NOMO-1 treated with dmso at 0.1 percent for 144 hours (cell line): ENCODE data around the gene PTPA.
"Not testable (repeated sequence)": the region's sequence is repeated elsewhere in the genome, so short reads cannot be mapped to it uniquely, and the experiment has no call there.

ENCODE experiments used
- DNase-seq: peaks from one replicate; lab custom pipeline; 2025; ENCODE audit not compliant: unreplicated experiment; lab: John Stamatoyannopoulos, UW

The PTPA gene

DNA sequence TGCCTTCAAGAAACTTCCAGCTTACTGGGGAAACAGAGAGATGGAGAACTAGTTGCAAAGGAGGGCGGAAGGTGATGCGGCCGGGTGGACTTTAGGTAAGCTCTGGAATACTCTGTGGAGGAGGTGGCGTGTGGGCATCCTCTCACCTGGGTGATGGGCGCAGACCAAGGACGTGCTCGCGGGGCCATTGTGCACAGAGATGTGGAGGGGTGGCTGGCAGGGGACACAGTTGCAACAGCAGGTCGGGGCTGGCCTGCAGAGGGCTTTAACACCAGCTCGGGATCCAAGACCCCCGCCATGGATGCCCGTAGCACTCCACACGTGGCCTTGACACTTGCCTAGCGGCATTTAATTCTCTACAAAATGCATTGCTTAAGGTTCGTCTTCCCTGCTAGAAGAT is 40.3 kb downstream of the PTPA start:
- no peak for DNase-seq

DNA sequence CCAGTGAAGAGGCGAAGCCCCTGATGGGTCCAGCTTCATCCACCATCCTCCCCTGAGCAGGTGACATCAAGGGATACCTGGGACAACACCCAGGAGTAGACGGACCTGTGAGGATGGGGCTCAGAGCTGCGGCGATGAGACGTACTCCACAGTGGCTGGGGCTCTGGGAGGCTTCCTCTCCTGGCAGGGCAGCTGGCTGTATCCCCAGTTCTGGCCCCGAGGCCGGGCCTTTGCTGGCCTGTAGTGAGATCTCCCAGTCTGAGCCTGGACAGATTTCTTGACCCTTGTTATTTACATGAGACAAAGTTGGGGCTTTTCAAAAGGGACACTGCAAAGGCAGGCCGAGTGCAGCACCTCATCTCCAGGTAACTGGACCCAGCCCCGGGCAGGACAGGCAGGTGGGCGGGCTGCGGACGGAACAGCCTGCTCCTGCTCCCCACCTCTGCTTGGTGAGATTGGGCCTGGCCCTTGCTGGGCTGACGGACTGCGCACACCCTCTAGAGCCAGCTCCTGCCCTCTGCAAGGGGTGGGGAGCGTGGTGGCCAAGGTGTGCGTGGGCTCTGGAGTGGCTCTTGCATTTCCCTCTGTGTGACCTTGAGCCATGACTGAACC is 43.8 kb downstream of the PTPA start:
- no peak for DNase-seq

DNA sequence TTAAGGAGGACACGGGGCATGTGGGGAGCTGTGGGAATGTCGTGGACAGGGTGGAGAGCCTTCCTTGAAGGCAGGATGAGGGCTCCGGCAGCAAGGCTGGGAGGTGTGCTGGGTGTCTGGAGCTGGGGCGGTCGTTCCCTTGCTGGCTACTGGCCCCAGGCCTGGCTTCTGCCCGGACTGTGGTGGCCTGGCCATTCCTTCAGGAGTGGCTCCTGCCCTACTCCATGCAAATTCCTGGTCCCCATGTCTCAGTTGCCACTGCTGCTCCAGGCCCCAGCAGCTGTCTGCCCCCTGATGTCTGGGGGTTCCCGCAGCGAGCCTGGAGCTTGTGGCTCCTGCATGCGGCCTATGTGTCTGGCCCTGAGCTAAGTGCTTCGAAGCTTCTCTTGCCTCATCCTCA is 44.9 kb downstream of the PTPA start:
- no peak for DNase-seq

DNA sequence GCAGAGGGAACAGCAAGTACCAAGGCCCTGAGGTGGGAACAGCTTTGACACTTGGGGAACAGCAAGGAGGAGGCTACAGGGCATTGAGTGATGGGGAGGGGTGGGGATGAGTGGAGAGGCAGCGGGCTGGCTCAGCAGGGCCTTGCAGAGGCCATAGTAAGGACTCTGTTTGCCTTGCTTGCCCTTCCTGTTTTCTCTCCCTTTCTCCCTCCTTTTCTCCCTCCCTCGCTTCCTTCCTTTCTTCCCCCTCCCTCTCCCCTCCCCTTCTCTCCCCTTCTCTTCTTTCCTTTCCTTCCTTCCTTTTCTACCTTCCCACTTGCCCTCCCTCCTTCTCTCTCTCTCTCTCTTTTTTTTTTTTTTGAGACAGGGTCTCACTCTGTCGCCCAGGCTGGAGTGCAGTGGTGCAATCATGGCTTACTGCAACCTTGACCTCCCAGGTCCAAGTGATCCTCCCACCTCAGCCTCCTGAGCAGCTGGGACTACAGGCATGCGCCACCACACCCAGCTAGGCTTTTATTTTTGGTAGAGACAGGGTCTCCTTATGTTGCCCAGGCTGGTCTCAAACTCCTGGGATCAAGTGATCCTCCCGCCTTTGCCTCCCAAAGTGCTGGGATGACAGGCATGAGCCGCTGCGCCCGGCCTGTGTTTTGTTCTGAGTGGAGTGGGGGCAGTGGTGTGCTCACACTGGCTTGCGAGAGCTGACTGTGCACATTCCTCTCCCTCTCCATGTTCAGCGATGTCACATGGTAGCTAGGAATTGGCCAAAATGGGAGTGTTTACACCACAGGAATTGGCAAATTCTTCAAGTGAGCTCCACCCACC is 49.7 kb downstream of the PTPA start:
- no peak for DNase-seq

DNA sequence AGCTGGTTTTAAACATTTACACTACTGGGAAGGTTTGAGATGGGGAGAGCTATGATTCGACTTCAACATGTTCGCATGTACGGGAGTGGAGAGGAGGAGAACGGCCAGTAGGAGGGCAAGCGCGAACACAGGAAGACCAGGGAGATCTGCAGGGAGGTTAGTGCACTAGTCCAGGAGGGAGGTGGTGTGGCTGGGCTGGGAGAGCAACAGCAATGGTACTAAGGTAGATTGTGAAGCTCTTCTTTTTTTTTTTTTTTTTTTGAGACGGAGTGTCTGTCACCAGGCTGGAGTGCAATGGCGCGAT is 50.3 kb downstream of the PTPA start:
- DNase-seq, result no peak

DNA sequence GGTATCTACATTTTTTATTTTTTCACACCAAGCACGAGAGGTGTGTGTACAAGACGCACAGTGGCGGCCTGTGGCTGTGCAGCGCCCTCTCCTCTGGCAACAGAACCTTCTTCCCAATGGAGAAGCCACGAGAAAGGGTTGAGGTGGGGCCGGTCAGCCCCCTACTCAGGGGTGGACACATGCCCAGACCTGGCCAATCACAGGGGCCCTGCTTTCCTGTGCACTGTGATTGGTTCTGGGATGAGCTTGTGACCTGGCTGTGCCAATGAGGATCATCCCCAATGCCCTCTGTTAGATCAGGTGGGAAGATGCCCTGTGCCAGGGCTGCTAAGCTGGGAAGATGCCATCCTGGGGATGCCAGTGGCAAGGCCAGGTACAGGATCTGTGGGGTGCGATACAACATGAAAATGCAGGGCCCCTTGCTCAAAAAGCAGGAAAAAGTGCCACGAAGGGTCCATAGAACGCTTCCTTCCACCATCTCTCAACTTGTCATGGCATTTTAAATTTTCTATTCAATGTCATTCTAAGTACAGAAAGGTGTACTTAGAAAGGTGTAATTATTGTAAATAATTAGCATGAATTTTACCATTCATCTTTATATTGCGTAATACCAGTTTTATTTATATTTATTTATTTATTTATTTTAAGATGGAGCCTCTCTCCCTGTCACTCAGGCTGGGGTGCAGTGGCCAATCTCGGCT is 51.4 kb downstream of the PTPA start:
- DNase-seq, result no peak

DNA sequence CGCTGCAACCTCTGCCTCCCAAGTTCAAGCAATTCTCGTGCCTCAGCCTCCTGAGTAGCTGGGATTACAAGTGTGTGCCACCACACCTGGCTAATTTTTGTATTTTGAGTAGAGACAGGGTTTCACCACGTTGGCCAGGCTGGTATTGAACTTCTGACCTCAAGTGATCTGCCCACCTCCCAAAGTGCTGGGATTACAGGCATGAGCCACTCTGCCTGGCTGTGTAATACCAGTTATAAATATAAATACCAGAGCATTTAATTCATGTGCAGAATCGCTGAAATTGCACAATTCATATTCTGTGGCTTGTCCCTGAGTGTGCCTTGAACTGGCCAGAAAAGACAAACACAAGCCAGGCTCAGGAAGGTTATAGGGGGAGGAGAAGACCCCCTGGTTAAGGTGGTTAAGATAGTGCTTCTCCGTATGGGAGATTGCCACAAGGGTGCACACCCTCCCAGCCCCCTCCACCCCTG is 52.0 kb downstream of the PTPA start:
- not testable (repeated sequence) for DNase-seq

DNA sequence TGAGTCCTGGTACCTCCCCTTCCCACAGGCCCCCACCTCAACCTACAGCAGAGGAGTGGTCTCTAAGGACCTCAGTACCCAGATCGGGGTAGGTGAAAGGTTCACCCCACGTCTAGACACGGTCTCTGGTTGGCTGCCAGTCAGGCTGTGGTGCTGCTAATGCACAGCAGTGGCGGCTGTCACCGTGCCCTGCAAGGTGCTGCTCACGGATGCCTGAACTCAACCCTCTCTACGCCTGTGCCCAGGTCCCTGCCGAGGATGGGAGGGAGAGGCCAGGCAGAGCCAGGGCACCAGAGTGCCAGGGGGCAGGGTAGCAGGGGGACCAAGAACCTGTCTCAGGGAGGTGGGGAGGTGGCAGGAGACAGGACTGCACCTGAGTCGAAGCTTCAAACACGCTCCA is 52.5 kb downstream of the PTPA start:
- DNase-seq, result no peak

DNA sequence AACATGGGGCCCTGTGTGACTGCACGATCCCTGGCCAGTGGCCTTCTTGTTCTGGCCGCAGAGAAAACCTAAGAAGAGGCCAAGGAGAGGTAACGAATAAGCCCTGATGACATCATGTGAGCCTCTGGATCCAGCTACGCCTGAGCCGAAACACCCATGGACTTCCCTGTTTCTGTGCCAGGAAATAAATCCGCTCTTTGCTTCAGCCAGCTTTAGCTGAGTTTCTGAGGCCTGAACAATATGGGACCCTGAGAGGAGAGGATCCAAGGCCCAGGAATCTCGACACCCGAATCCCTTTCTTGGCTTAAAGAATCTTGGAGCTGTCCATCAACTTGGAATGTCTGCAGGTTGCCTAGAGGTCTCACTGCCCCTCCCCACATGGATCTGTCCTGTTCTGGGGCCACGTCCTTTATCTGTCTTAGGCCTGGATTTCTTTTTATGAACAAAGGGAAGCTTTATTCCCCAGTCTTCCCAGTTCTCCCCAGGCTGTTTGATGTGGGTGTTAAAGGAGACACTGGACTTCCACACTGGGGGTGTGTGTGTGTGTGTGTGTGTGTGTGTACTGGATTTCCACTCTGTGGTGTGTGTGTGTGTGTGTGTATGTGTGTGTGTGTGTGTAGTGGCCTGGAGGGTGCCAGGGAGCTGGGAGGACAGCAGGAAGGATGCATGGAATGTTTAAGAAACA is 53.2 kb downstream of the PTPA start:
- no peak for DNase-seq

DNA sequence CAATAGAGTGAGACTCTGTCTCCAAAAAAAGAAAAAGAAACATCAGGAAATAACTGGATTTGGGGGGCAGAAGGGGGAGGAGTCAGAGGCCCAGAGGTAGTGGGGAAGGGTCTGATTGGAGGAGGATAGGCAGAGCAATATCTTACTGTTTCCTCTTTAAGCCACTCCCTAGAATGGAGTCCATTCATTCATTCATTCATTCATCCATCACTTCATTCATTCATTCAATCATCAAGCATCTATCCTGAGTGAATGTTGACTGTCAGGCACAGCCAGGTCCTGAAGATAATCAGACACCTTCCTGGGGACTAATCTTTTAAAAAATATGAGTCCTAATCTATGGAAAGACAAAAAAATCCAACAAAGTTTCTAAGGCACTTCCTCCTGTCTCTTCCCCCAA is 54.0 kb downstream of the PTPA start:
- DNase-seq, result no peak

DNA sequence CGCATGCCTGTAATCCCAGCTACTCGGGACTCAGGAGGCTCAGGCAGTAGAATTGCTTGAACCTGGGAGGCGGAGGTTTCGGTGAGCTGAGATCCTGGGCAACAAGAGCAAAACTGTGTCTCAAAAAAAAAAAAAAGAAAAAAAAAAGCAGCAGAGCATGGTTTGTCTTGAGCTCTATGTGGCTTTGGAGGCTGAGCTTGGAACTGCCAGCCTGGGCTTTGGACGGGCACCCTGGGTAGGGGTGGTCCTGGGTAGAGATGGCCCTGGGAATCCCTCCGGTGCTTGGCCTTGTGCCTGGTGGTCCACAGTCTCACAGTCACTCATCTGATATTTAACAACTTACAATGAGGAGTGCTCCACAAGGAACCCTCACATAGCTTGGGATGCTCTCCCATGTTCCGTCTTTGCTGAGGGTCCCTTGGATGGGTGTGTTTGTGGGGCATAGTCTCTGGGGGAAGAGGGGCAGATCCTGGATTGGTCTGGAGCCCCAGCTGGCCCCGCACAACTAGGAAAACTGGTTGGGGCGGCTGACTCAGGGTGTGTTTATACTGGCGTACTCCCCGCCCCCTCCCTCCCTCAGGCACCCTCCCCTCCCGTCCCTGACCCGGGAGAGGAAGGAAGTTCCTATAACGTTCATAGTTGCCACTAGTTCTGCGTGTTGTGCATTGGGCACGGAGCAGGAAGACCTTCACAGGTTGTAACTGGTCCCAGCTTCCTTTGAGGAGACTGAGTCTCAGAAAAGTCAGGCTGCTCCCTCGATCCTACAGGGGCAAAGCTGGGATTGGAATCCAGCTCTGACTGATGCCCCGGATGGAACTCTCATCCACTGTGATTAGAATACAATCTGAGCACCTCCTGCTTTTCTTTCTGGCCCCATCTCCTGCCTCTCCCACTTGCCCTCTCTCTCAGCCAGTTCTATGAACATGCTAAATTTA is 55.7 kb downstream of the PTPA start:
- peak; percentile 65 for DNase-seq

DNA sequence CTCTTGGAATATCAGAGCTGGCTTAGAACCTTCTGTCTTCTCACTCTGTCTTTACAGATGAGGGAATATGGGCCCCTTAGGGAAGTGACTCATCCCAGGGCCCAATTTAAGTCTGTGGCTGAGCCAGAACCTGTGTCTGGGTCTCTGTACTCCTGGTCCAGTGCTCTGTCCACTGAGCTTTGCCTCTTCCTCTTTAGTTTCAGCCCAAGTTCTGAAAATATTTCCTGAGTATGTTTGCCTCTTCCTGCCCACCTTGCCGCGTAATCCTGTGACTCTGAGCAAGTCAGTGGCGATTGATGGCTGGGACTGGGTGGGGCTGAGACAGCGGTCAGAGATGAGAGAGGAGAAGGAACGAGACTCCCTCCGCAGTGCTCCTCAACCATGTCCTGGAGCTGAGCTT is 59.0 kb downstream of the PTPA start:
- no peak for DNase-seq

DNA sequence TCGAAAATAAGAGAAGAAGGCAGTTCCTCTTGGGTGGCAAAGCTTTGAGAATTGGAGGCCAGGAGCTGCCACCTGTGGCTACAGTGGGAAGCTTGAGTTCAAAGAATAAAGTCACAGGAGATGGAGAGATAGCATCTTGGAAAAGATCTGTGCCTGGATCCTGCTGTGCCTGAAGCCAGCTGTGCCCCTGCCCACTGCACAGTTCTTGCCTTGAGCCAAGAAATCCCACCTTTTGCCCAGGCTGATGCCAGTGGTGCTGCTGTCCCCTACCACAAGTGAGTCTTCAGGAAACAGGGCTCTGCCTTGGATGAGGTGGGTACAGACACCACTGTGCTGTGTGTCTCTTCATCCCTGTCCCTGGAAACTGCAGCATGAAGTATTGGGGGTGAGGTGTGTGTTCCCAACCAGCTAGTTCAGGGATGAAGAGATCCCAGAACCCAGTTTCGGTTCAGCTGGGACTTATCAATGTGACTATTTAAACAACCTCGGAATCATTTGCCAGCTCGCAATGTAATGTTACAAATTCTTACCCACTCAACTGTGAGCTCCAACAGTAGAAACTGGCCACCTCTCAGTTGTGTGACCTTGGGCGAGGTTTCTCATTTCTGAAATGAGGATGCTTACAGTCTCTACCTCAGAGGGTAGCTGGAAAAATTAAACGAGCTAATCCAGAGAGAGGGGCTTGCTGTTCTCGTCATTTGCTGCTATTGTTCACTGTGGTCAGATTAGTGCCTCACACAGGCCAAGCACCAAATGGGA is 61.0 kb downstream of the PTPA start:
- no peak for DNase-seq

DNA sequence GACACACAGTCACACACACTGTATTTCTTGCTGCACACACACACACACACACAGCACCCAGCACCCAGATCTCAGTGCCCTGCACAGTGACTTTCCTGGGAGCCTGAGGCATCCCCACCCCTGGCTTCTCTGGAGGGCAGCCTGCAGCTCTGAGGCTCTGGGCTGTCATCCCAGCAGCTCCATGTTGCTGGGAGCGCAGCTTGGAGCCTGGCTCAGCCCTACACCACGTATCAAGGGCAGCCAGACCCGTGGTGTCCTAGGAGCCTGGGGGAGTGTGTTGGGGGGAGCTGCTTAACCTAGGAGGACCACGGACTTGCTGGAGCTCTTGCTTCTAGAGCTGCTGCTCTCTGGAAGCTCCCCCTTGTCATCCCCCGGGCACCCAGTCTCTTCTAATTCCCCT is 61.6 kb downstream of the PTPA start:
- DNase-seq, result no peak

DNA sequence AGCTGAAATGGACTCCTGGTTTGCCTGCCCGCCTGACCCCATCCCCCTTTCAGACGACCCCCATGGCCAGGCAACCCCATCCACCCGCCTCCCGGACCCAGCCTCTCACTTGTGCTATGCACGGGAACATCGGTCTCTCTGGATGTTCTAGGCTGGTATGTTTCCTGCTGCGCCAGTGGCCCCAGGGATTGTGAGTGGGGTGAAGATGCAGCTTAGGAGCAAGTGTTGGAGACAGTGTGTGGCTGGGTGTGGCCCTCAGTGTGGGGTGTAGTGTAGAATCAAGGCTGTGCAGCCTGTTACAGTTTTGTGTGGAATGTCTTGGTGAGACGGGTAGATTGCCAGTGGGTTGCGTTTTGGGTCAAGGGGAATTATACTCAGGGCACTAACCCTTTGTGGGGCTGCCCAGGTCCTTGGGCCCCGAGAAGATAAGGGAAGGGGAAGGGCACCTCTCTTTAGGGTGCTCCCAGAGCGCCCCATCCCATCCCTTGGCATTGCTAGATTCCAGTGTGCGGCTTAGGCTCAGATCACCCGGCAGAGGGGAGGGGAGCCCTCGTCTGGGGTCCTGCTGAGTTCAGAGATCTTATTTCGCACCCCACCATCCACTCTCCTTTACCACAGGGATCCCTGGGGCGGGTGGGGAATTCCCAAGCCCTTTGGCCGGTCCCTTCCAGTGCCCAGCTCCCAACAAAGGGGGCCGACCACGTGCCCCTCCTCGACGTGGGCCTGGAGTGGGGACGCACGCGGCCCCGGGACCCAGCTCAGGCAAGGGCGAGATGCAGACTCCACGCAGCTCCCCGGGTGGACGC is 62.3 kb downstream of the PTPA start:
- no peak for DNase-seq

DNA sequence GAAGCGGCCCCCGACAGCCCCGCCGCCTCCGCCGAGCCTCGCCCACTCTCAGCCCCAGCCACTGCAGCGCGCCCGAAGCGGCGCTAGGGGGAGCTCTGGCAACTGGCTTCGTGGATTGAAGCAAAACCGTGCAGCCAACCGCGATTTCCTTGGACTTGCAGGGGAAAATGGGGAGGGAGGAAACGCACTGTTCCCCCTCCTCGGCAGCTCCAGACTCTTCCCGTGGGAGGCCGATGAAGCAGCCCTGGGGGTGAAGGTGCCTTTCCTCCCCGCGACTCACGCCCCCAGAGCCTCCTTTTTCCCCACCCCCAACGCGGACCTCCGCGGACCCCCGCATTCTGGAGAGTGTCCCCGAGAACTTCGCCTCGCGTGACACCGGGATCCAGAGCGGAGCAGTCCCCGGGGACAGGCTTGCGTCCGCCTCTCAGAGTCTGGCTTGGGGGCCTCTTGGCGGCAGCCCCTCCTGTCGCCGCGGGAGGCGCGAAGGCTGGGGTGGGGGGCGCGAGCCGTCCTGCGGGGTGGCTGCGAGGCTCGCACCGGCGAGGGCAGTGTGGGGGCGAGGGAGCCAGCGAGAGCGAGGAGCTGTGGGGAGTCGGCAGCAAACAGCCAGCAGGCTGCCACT is 63.0 kb downstream of the PTPA start:
- DNase-seq, result peak; percentile 43

DNA sequence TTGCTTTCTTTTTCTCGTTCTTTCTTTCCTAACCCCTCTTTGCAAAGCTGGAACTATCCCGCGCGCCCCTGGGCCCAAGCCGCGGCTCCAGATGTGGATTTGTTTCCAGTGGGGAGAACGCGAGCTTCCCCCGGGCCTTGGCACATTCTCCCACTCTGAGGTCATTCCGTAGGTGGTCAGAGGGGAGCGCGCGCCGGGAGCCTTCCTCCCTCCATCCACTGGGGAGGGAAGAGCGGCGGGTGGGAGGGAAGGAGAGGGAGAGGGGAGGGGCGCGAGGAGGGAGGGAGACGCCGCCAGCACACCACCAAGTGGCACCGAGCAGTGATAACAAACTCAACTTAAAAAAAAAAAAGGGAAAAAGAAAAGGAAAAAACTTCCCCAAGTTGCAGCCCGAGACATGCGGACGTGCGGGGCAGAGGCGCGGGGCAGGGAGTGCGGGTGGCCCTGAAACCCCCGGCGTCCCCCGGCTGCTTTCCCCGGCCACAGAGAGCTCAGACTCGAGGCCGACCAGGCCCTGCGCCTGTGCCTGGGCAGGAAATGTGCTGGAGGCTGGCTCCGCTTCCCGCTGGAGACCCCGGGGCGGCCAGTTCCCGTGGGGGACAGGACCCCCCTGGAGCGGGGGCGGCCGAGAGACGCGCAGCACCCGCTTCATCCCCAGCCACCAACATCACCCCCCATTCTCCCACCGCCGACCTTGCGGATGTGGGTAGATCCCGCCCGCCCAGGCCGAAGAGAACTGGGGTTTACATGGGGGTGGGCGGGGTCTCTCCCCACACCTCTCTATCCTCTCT is 63.7 kb downstream of the PTPA start:
- peak; percentile 16 for DNase-seq

DNA sequence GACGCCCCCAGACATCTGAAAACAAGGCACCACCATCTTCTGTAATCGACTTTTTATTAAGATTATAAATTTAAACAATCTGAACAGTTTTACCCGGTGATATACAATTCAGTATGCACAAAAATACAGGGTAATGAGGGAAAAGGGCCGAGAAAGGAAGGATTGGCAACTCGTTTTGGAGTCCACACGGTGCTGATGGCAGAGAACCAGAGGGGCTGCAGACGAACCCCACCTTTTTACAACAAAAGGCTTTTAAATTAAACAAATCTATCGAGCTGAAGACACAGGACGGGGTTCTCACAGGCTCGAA is 64.3 kb downstream of the PTPA start:
- DNase-seq, result no peak
